HG03135 (cell line): ENCODE measurements around the gene ABTB2.

Experiments
- ATAC-seq: cut with Tn5 transposase; IDR thresholded peaks from one replicate; pipeline ENCODE4 v1.9.1; 2021; ENCODE audit warnings: mild to moderate bottlenecking, moderate library complexity; ENCODE audit not compliant: unreplicated experiment

The ABTB2 gene

DNA sequence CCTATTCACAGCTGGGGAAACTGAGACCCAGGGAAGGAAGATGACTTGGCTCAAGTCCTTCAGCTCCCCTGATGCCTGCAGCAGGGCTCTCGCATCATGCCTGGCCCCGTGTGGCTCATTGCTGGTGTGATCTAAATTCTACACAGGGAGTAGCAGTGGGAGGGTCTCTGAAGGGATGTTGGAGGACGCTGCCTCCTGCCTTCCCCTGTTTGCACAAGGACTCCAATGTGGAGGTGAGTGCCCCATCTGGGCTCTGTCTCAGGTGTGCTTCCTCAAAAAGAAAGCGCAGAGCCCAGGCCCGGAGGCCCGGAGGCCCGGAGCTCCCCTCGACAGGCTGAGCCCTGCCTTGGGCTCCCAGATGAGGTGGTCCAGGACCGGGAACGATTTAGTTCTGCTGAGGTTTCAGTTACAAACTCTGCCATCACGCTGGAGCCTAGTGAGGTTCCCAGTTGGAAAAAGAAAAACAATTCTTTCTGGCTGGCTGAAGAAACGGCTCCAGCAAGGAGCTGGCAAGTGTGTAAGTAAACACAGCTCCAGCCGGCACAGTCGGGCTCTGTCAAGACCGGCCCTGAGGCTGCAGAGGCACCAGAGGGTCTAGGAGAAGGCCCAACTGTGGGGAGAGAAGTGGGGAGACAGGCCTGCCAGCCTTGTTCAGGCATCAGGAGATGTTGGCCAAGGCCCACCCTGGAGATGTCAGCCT lies 202.6 kb downstream of the ABTB2 start:
- ATAC-seq = no peak

DNA sequence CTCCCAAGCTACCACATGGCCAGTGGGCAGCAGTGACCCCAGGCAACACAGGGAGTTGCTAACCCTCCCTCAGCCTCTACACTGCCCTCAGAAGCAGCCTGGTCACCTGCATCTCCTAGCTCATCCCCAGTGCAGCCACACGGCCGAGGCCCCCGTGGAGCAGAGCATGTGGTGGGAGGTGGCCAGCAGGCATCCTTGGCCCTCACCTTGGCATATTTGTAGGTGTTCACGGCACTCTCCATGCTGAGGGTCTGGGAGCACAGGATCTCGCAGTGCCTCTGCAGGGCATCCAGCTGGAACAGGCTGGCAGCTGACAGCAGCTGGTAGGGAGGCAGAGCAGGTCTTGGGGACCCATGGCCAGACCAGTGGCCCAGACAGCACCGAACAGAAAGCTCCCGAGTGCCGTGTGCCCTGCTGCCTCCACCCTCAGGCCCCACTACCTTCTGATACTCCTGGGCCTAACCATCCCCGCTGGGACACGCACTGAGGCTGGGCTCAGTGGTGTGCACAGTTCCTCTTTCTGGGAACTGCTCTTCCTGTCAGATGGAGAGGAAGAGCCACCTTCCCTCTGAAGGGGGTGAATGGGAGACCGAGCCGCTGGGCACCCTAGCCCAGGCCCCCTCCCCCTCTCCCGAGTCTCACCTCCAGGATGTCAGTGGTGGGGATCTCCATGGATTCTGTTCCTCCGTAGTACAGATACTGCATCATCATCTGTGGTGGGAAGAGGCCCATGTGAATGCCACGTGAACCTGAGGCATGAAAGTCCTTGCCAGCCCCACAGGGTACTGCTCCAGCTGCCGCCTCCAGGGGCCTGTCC lies 203.5 kb downstream of the ABTB2 start:
- ATAC-seq = no peak

DNA sequence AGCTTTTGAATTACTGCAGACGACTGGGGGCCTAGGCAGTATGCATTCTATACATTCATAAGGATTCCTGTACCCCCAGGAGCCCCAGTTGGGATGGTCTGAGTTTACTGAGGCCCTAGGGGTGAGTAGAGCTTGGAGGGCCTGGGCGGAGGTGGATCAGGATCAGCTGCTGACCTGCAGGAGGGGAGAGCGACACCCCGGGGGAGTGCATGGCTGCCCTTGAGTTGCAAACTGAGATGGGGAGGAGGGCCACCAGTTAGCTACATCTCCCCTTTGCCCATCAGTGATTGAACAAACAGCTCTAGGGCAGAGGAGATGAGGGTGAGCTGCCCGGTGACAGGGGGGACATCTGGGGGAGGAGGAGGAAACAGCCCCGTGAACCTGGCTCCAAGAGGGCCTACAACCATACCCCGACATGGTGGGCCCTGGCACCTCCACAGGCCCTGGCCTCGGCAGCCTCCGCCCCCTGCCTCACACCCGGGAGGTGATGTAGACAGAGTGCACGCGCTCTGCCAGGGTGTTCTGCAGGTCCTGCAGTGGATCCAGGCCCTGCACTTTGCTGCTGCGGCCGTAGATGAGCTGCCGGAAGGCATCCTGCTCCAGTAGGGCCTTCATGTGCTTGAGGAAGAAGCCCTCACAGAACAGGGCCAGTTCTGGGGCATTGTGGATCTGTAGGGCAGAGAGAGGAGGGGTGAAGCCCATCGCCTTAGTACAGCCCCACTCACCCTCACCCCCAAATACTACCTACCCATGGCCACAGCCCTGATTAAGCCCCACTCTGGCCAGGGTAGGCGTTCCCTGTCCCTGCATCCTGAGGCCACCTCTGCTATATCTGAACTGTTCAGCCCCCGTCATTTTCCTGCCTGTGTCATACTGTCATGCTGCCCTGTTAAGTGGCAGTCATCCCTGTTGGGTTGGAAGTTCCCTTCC lies 205.6 kb downstream of the ABTB2 start:
- ATAC-seq = no peak

DNA sequence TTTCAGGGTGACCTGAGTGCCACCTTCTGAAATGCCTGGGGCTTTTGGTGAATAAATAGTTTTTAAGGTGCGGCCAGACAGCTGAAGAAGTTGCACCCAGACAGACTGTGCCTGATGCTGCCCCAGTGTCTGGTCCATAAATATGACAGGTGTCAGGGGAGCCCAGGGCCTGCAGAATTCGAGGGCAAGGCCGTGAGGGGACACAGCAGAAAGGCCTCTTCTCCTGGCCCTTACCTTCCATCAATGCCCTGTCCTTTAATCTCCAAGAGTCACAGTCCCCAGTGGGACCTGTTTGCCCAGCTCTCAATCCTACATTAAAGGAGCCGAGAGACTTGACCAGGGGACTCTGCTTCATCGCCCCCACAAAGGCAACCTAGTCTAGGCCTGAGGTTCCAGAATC lies 206.6 kb downstream of the ABTB2 start:
- ATAC-seq = no peak

DNA sequence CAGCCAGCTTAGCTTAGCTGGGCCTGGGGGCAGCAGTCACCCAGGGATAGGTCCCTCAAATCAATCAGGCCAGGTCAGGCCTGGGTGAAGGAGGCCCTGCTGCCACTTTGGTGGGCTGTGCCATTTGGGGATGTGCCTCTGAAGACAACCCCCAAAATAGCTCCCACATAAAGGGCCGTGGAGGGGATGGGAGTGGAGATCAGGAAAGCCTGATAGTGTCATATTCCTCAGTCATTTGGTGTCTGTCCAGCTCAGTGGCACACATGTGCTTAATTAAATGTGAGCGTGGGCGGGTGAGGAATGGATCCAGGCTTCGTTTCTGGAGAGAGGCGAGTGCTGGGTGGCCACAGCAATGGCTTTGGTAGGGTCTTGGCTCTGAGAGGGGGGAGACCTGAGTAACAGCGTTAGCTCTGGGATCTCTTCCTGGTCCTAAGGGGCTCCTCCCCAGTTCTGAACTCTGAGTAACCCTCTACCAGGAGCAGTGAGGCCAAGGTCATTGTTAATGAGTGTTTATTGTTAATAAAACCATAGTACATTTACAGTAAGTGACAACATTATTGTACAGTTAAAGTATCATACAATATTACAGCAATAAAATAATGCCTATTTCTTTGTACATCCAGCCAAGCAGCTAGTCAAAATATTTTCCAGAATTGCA lies 207.2 kb downstream of the ABTB2 start:
- ATAC-seq = no peak

DNA sequence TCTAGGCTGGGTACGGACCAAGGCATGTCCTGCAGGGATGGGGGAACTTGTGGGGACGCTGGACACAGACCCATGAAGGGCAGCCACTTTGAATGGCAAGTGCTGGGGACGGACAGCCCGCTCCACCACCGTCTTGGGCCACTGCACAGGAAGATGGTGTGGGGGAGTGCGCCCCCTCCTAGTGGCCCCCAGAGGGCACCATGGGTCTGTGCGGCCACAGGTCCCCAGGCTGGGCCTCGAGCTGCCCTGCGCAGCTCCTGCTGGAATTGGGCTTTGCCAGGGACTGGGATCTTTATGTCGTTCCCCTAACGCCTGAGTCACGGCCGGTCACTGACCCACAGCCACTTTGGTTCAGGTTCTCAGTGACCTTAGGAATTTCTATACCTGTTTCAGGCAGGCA lies 208.0 kb downstream of the ABTB2 start:
- ATAC-seq = no peak

DNA sequence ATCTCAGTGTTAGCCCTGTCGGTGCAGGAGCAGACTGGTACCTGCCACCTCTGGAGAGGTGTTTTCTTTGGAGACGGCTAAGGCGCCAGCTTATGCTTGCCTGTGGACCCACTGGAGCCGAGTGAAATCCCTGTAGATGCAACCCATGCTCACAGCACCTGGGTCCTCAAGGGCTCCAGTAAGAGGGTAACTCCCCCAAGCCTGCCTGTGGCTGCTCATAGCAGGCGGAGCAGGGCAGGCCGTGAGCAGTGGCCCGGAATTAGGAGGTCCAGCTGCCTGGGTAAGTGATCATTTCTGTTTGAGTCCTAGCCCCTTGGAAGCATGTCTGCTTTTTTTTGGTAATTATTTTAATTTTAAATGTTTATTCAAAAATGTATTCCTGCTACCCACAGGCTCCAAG lies 208.5 kb downstream of the ABTB2 start:
- no peak for ATAC-seq

DNA sequence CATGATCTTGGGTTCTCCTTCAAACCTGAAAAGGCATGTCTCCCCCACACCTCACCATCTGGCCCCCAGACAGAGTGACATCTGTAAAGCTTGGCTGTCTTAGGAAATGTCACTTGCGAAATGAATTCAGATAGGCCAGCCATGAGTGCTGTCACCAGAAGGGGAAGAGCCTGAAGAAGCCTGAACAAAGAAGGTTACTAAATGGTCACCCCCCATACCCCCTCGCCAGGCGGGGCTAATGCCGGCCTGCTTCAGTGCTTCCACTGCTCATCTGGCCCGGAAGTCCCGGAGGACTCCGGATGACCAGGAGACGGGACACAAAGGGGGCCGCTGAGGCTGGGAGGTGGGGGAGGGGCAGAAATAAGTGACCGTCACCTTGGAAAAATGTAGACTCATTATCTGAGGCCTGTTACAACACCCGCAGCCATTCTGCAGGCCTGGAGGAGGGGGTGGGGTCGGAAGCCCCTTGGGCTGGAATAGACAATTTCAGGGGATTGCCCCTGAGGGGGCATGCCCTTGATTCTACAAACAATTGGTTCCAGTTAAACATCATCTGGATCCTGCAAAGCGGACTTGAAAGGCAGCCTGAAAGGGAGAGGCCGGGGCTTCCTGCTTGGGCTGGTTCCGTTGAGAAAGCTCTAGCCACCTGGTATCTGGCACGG lies 209.2 kb downstream of the ABTB2 start:
- ATAC-seq = no peak

DNA sequence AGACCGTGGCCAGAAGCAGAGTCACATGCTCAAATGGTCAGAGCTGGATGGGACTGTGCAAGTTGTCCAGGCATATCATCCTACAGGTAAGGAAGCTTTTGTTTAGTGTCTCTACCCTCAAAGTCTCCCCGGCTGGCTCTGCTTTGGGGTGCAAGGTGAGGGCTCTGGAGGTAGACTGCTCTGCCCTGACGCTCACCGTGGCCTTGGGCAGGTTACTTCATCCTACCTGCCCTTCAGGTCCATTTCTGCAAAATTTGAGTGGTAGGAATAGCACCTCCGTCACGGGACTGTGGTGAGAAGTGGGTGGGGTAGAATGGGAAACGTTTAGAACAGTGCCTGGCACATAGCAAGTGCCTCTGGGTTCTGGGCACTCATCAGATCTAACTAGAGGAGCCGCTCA lies 210.2 kb downstream of the ABTB2 start:
- no peak for ATAC-seq

DNA sequence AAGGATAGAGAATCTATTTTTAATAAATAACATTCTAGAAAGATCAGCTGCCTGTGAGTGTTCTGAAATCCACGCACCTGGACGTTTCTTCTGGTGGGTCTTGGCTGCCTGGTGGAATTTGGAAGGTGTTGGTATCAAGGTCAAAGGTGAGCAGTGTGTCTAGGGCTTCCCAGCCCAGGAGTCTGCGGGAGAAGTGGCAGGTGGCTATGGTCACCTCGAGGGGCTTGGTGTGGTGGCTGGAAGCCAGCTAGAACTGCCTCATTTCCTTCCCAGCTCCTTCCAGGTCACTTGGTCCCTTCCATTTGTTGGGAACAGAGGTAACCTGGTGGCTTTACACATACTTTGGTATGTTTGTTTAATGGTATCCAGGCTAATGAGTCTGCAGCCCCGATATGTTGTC lies 210.9 kb downstream of the ABTB2 start:
- ATAC-seq = no peak

DNA sequence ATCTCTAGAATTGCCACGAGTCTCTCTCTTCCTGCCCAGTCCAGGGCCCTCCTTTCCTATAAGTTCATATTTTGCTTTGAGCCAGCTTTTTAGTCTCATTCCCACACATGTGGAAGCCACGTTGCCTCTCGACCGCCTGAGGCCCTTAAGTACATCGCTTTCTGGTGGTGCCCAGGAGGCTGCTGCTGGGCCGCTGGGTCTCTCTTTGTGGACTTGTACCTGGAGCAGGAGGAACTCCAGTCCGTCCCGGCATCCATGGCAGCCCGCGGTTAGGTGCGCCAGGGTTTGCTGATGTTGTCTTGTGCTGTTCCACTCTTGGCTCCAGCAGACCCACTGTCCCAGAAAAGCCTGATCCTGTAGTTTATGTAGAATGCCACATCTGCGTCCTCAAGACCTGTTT lies 211.4 kb downstream of the ABTB2 start:
- no peak for ATAC-seq

DNA sequence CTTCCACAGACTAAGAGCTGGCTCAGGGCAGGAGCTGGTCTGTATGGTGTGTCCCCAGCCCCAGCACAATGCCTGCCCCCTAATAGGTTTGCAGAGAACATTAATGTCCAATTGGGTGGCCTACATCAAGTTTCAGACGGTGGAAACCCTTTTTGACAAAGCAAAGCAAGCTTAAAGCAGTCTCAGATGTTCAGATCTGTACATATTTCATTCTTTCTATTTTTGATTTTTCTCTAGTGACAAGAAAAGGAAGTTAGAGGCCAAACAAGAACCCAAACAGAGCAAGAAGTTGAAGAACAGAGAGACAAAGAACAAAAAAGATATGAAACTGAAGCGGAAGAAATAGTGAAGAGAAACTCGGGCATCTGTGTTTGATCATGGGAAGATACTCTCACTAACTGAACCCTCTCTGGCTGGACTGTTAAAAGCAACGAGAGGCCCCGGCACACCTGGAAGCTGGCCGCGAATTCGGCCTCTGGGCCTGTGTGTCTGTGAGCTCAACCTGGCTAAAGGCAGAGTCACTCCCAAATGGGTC lies 211.9 kb downstream of the ABTB2 start:
- ATAC-seq = peak; percentile 49

DNA sequence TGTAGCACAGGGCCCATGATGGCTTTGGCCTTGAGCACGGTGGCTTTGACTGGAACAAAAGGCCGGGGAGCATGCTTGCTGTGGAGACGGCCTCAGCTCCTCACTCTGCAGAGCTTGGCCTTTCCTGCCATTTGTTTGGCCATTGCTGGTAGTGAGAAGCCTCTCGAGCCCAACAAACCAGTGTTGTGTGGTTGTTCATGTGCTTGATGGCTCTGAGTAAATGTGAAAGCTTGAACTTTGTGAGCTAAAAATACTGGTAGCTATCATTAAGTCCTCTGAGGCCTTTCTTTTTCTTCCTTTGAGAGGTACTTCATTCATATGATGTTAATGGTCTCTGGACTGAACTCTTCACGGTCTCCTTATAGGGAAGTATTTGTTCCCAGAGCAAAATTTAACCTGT lies 212.7 kb downstream of the ABTB2 start:
- ATAC-seq = no peak

DNA sequence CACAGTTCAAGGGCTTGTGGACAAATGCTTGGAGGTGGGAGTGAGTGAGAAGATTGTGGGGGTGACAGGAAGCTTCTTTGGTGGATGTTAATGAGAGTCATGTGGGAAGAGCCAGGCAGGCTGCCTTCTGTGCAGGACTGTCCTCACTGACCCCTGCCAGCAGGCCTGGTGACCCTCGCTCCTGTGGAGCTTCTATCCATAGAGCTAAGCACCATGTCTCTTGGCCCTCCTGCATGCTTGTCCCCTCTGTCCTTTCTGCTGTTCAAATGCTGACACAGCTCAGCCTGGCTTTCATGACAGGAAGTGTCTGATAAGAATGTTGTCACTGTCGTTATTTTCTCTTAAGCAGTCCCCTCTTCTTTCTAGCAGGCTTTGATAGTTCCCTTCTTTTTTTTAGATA lies 214.8 kb downstream of the ABTB2 start:
- ATAC-seq = no peak

DNA sequence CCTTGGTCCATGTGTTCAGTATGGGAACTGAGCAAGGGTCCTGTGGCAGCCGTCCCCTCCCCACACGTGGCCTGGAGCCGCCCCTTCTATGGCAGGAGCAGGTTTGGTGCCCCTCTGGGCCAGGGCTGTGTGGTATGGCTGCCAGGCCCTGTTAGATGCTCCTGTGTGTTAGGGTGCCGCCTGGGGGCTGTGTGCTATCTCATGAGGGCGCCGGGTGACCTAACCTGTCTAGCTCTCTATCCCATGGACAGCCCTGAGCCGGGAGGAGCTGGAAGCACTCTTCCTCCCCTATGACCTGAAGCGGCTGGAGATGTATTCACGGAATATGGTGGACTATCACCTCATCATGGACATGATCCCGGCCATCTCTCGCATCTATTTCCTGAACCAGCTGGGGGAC lies 217.7 kb downstream of the ABTB2 start:
- no peak for ATAC-seq

DNA sequence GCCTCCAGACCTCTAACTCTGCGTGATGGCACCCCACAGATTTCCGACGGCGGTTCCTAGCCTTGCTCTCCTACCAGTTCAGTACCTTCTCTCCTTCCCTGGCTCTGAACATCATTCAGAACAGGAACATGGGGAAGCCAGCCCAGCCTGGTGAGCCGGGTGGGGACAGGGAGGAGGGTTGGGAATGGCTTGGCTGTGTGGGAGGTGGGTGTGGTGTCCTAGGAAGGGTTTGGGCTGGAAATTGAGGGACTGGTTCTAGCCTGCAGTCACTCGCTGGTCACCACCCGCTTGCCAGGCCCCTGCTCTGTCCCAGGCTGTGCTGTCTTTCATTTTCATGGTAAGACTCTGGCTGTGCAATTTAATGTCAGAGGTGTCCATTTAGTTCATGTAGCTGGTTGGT lies 218.5 kb downstream of the ABTB2 start:
- no peak for ATAC-seq

DNA sequence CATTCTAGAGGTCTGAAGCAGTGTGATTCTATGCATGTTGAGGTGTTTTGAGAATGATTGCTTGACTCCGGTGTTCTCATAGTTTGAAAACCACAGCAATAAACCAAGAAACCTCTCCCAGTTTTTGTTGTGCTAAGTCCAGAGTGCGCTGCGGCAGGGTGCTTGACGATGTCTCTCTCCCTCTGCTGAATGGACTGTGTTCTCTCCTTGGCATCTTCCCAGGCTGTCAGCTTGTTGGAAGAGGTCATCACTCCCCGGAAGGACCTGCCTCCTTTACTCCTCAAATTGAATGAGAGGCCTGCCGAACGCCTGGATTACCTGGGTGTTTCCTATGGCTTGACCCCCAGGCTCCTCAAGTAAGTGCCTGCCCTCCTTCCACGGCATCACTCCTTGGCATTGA lies 221.4 kb downstream of the ABTB2 start:
- ATAC-seq = no peak

DNA sequence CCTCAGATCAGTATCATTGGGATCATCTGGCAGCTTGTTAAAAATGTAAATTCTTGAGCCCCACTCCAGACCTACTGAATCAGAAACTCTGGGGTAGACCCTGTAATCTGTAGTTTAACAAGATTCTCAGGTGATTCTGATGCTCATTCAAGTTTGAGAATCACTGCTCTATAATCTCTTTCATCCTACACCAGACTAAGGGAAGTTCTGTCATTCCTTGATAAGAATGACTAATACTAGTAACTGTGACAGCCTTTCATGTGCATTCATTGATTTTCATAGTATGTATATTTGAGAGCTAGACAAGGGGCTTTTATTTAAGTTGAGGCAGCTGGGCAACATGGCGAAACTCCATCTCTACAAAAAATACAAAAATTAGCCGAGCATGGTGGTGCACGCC lies 222.4 kb downstream of the ABTB2 start:
- no peak for ATAC-seq

DNA sequence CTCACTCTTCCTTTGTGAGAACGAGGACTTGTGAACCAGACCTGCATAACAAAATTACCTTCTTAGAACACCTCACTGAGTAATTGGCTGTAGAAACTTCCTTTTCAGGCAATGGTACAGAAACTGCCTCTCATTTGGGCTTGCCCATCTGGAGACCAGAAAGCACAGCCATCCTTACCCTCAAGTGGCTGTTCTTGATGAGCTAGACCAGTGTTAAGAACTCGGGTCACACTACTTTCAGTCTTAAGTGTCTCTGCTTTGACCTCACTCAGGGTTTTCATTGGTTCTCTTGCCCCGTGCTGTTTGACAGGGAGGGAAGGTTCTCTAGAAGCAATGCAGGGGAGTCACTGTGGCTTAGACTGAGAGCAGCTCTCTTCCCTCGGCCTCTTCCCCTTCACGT lies 223.0 kb downstream of the ABTB2 start:
- ATAC-seq = no peak

DNA sequence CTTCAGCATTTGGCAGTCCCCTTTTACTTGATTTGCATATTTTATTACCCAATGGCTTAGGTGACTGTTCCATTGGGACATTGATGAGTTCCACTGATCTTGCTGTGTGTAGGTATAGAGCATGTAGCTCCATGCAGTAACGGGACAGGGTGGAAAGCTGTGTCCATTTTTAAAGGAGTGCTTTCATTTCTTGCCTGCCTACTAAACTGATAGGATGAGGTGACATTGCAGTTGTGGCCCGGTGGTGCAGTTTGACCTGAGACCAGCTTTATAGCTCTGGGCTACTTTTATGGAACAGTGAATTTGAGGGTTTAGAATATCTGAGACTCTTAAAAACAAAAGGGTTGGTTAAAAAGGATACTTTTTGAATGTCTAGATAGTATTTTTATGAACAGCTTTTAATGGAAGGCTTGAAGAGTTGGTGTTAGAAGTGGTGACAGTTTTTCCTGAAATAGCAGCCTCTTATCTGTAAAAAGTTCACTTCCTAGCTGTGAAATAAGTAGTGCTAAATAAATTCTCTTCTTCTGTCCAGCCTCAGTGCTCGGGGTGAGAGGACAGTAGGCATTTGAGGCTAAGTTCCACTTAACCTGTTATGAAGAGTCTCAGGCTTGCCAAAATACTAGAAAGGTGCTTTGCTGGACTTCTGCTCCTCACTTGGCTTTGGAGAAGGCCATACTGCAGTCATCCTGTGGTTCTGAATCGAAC lies 225.4 kb downstream of the ABTB2 start:
- no peak for ATAC-seq
